Activated naive CD4-positive, alpha-beta T cell treated with anti-CD3 and anti-CD28 coated beads for 36 hours (primary cell): ENCODE results near the gene C1orf159. TPM values are rescaled to one million over a fixed set of nuclear protein-coding genes. Genes with fewer than 3 reads are reported as not detected.

Experiments used
- CTCF ChIA-PET: fragments of 350-600 bp; sonication (Branson Sonifier 250); formaldehyde crosslinking; loops from one replicate; lab custom pipeline; 2021; ENCODE audit warnings: antibody characterized with exemption; lab: Charles Lee
- DNase-seq: peaks from one replicate; pipeline ENCODE4 v3.0.0-alpha.2; 2020
- H3K27ac Mint-ChIP-seq: one replicate; pipeline ENCODE4 v1.8.0; 2021; ENCODE audit warnings: mild to moderate bottlenecking, mixed read lengths
- H3K27me3 Mint-ChIP-seq: one replicate; pipeline ENCODE4 v1.8.0; 2021; ENCODE audit warnings: low read depth, mixed read lengths
- H3K36me3 Mint-ChIP-seq: one replicate; pipeline ENCODE4 v1.8.0; 2021; ENCODE audit warnings: low read depth, mixed read lengths
- H3K4me1 Mint-ChIP-seq: one replicate; pipeline ENCODE4 v1.8.0; 2021; ENCODE audit warnings: low read depth, mixed read lengths
- H3K4me3 Mint-ChIP-seq: one replicate; pipeline ENCODE4 v1.8.0; 2021; ENCODE audit warnings: mild to moderate bottlenecking, moderate library complexity, mixed read lengths
- H3K9me3 Mint-ChIP-seq: one replicate; pipeline ENCODE4 v1.8.0; 2021; ENCODE audit warnings: mixed read lengths
- intact Hi-C: fragments of 100-400 bp; cut with micrococcal nuclease; formaldehyde crosslinking; loops from one replicate; pipeline ENCODE4 v1.15.1; 2023
- total RNA-seq, 2 experiments: library from RNA; stranded (reverse); gene quantifications; one replicate each; pipeline ENCODE4 v1.2.3, GENCODE V29; 2021

Gene C1orf159
- total RNA-seq, result 10 to 100 TPM; 14.9 to 18.6 TPM

GRCh38 chr1:1115786-1116700, at the start of gene C1orf159:
C1orf159 (minus strand) TSS chr1:1116089; CDS start chr1:1091543, 24,546 bp downstream.
- H3K9me3 Mint-ChIP-seq, result peaks cover 4% of the 10 kb centered on the region
- intact Hi-C loops, result loop anchor here (1.0 to 2.0 kb wide), 10 partner anchors 52 to 259 kb away; partner anchors contain the start of genes AURKAIP1, B3GALT6, NOC2L and PUSL1
- DNase-seq, result peak; percentile 99
- peak within 1 kb of the TSS; percentile 82 for H3K4me3 Mint-ChIP-seq
- CTCF ChIA-PET, result interaction anchor here (1.2 kb wide), 2 partner anchors 132 to 171 kb away, joined by 5 to 8 read pairs; no protein-coding TSS in a partner anchor
- H3K4me1 Mint-ChIP-seq, result peaks cover 17% of the 10 kb centered on the region
- no peaks in the 10 kb centered on the region for H3K27me3 Mint-ChIP-seq
- H3K36me3 Mint-ChIP-seq, result peaks cover 21% of the 10 kb centered on the region
- peak within 1 kb of the TSS; percentile 65 for H3K27ac Mint-ChIP-seq

- CTCF ChIA-PET, result no interaction called here
- Mint-ChIP-seq H3K36me3 (no peaks in the 10 kb centered on the region), H3K27ac (no peak overlapping the region), H3K4me1 (peaks cover 3% of the 10 kb centered on the region), H3K9me3 (no peaks in the 10 kb centered on the region), H3K4me3 (no peak overlapping the region), H3K27me3 (peaks cover 6% of the 10 kb centered on the region)
- DNase-seq, result no peak
- intact Hi-C loops, result no loop called here
These were observed 49.6 kb upstream of the C1orf159 start for GRCh38 chr1:1165485-1165884.

- Mint-ChIP-seq H3K4me3 (no peak overlapping the region), H3K36me3 (no peaks in the 10 kb centered on the region), H3K9me3 (no peaks in the 10 kb centered on the region), H3K4me1 (no peaks in the 10 kb centered on the region), H3K27ac (no peak overlapping the region), H3K27me3 (no peaks in the 10 kb centered on the region)
- intact Hi-C loops, result no loop called here
- no peak for DNase-seq
- CTCF ChIA-PET, result no interaction called here
These were observed 49.0 kb upstream of the C1orf159 start for GRCh38 chr1:1164701-1165451.

DNA sequence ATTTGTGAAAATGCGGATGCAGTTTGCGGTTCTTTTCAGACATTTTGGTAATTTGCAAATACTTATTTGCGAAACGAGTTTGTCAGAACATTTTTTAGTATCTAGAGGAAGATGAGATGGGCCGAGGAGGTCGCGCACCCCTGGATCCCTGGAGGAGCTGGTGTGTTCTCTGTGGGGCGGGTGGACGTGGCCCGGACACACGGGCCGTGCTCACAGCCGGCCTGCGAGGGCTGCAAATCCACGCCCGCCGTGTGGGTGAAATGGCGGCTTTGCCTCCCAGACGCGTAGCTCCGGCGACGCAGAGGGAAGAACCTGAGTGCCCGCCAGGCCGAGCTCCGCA, 48.4 kb upstream of the C1orf159 start:
- Mint-ChIP-seq H3K4me1 (no peaks in the 10 kb centered on the region), H3K9me3 (no peaks in the 10 kb centered on the region), H3K36me3 (no peaks in the 10 kb centered on the region), H3K27ac (no peak overlapping the region), H3K4me3 (no peak overlapping the region), H3K27me3 (no peaks in the 10 kb centered on the region)
- CTCF ChIA-PET, result no interaction called here
- intact Hi-C loops, result no loop called here
- no peak for DNase-seq

DNA sequence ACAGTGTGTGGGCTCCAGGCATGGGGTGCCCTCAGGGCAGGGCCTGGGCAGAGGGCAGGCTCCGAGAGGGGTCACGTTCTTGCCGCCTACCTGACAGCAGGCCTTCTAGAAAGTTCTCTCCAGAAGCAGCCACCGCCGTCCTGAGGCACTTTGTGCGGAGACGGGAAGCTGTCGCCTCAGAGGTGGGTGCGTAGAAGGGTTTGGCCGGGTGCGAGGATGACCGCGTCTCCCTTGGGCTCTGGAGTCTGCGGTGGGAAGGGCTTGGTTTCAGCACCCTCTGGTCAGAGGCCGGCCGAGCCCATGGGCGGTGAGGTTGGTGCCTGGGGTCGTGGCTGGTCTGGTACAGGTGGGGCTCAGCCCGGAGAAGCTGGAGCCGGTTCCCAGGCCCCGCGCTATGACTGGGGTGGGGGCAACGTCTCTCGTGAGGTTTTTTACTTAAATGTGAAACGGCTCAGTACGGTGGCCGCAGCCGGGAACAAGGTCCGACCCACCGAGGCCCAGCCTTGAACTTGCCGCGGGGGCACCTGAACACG, 47.7 kb upstream of the C1orf159 start:
- Mint-ChIP-seq H3K4me1 (no peaks in the 10 kb centered on the region), H3K4me3 (no peak overlapping the region), H3K9me3 (no peaks in the 10 kb centered on the region), H3K36me3 (no peaks in the 10 kb centered on the region), H3K27me3 (no peaks in the 10 kb centered on the region), H3K27ac (no peak overlapping the region)
- no peak for DNase-seq
- CTCF ChIA-PET, result no interaction called here
- intact Hi-C loops, result no loop called here

DNA sequence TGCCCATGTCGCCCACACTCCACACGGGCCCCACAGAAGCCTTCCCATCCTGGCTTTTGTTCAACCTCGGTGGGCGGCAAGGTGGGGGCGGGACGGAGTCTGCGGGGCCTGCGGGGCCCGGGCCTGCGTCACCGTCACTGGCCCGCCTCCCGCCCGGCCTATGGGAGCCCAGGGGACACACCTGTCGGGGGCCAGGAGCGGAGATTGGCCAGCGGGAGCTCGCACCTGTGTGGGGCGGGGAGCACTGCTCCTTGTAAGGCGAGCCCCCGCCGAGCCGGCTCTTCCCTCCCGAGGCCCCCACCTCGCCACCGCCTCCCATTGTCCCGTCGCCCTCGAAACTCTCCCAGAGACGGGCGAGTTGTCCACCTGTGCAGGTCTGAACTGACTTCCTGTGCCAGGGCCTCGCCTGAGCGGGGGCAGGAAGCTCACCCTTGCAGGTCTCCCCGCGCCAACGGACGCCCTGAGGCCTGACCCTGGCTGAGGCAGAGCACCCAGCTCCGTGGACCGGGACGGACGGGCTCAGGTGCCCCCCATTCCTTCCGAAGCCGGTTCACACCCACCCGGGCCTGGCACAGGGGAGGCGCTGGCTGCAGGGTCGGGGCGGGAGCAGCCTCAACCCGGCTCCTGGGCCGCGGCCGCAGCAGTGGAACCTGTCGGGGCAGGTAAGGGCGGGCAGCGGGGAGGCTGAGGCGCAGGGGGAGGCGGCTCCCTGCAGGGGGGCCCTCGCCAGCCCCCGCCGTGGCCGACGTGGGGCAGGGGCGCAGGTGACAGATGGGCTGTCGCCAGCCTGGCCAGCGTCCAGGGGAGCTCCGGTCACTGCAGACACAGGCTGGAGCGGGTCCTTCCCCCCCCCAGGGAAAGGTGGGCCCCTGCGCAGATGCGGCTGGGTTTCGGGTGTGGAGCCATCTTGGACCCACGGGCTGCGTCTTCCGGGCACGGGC, 47.0 kb upstream of the C1orf159 start:
- CTCF ChIA-PET, result no interaction called here
- H3K9me3 Mint-ChIP-seq, result no peaks in the 10 kb centered on the region
- no peak overlapping the region for H3K4me3 Mint-ChIP-seq
- H3K4me1 Mint-ChIP-seq, result no peaks in the 10 kb centered on the region
- no peak overlapping the region for H3K27ac Mint-ChIP-seq
- no peaks in the 10 kb centered on the region for H3K27me3 Mint-ChIP-seq
- intact Hi-C loops, result no loop called here
- no peaks in the 10 kb centered on the region for H3K36me3 Mint-ChIP-seq
- DNase-seq, result no peak

- Mint-ChIP-seq H3K4me3 (no peak overlapping the region), H3K4me1 (no peaks in the 10 kb centered on the region), H3K36me3 (no peaks in the 10 kb centered on the region), H3K9me3 (no peaks in the 10 kb centered on the region), H3K27me3 (no peaks in the 10 kb centered on the region), H3K27ac (no peak overlapping the region)
- DNase-seq, result no peak
- CTCF ChIA-PET, result no interaction called here
- intact Hi-C loops, result no loop called here
These were observed 45.8 kb upstream of the C1orf159 start for GRCh38 chr1:1161683-1162079.

DNA sequence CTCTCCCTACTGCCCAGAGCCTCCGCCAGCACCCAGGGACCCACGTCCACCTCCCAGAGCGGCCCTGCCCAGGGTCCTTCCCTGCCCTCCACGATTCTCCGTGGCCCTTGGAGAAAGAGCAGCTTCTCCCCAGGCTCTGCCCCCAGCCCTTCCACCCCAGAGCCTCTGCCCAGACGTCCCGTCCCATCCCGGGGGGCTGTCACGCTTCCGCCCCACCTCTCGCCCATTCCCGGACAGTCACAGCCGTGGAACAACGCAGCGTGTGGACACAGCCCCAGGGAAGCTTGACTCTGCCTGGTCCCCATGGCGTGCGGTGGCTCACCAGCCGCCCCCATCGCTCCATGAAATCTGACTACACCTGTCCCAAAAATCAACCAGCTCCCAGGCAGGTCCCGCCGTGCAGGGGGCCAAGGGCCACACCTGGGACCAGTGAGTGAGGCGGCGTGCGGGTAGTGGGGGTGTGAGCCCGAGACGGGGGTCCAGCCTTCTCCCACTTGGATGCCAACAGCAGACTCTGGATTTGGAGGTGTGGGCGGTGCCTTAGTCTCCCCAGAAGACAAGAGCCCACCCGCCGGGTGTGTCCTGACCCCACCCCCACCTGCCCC, 45.3 kb upstream of the C1orf159 start:
- no peak overlapping the region for H3K4me3 Mint-ChIP-seq
- peaks cover 2% of the 10 kb centered on the region for H3K9me3 Mint-ChIP-seq
- H3K4me1 Mint-ChIP-seq, result no peaks in the 10 kb centered on the region
- CTCF ChIA-PET, result no interaction called here
- no peak for DNase-seq
- H3K27me3 Mint-ChIP-seq, result no peaks in the 10 kb centered on the region
- no peak overlapping the region for H3K27ac Mint-ChIP-seq
- intact Hi-C loops, result no loop called here
- no peaks in the 10 kb centered on the region for H3K36me3 Mint-ChIP-seq

- no peak for DNase-seq
- H3K27ac Mint-ChIP-seq, result no peak overlapping the region
- H3K36me3 Mint-ChIP-seq, result no peaks in the 10 kb centered on the region
- peaks cover 2% of the 10 kb centered on the region for H3K9me3 Mint-ChIP-seq
- H3K4me1 Mint-ChIP-seq, result no peaks in the 10 kb centered on the region
- CTCF ChIA-PET, result no interaction called here
- no peak overlapping the region for H3K4me3 Mint-ChIP-seq
- no peaks in the 10 kb centered on the region for H3K27me3 Mint-ChIP-seq
- intact Hi-C loops, result no loop called here
These were observed 44.5 kb upstream of the C1orf159 start for GRCh38 chr1:1160281-1160930.

DNA sequence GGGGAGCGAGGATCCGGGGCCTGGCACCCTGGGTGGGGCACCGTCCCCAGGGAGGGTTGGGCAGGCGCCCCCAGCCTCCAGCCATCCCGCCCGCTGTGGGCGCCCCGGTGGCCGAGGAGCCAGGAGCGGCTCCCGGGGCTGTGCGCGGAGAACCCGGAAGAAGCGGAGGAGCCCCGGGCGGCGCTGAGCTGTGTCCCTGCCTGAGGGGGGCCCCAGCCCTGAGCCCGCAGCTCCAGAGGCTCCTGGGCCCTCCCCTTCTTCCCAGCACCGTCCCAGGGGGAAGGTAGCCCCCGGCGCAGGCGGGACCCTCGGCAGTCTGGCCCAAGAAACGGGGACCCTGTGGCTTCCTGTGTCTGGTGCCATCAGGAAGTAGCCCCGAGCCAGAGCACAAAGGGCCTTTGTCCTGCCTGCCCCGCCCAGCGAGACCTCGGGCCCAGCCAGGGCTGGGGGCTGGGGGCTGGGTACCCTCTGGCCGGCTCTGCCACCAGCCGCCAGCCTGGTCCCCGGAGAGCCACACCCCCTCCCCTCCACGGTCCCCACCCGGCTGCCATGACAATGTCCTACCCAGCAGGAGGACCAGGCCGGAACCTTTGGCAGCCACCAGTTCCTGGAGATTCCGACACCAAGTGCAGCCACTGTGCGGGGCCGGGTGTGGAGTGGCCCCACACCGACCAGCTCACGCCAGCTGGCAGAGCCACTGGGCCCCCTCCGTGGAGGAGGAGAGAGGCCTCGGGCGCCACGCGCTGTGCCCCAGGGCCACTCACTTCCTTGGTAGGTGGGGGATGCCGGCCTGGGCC, 42.2 kb upstream of the C1orf159 start:
- no peaks in the 10 kb centered on the region for H3K36me3 Mint-ChIP-seq
- intact Hi-C loops, result loop anchor here (5.0 kb wide), 1 partner anchor 34 kb away; no protein-coding TSS in a partner anchor
- peak overlapping the region; percentile 43 for H3K4me3 Mint-ChIP-seq
- H3K9me3 Mint-ChIP-seq, result peaks cover 10% of the 10 kb centered on the region
- H3K27me3 Mint-ChIP-seq, result no peaks in the 10 kb centered on the region
- CTCF ChIA-PET, result interaction anchor here (1.2 kb wide), 1 partner anchor 36 kb away, joined by 4 read pairs; no protein-coding TSS in a partner anchor
- H3K4me1 Mint-ChIP-seq, result no peaks in the 10 kb centered on the region
- no peak overlapping the region for H3K27ac Mint-ChIP-seq
- DNase-seq, result peak; percentile 38
